Endothelial cell of umbilical vein (primary cell): ENCODE measurements around the gene CLTB. TPM values are rescaled to one million over a fixed set of nuclear protein-coding genes. Genes with fewer than 3 reads are reported as not detected.

ENCODE experiments used
- BruUV-seq: library from RNA; stranded (reverse); fragments of 400-500 nt; replicated peaks from 2 replicates; lab custom pipeline; 2021; lab: Mats Ljungman, UMichigan
- CTCF ChIA-PET: fragments of 300-600, 350-600 bp; sonication (Branson Sonifier 250); formaldehyde crosslinking; loops from one replicate; lab custom pipeline; 2021; ENCODE audit warnings: antibody characterized with exemption, inconsistent platforms; lab: Charles Lee
- POLR2A ChIA-PET: fragments of 300-600, 350-600 bp; sonication (Branson Sonifier 250); formaldehyde crosslinking; loops from one replicate; lab custom pipeline; 2021; ENCODE audit warnings: antibody characterized with exemption, inconsistent platforms; lab: Charles Lee
- DNase-seq: peaks from one replicate; pipeline ENCODE4 v3.0.0-alpha.2; 2011; ENCODE audit warnings: low read depth, low spot score
- FAIRE-seq: peaks from 2 replicates; lab custom pipeline; 2011; peaks lifted over from hg19 to GRCh38; lab: Jason Lieb, UNC
- H2AFZ ChIP-seq: 2 replicates; pipeline ENCODE4 v1.6.0; 2012; ENCODE audit warnings: low read depth, low read length, control low read depth, inconsistent platforms
- H3K27ac ChIP-seq: 2 replicates; pipeline ENCODE4 v1.5.1; 2011; ENCODE audit warnings: low read depth, mild to moderate bottlenecking, control low read depth, low read length, moderate library complexity; ENCODE audit not compliant: insufficient read depth
- H3K27me3 ChIP-seq, 2 experiments: 2 replicates each; pipeline versions ENCODE4 v1.6.0 to v1.6.1; 2011; ENCODE audit warnings: low read length in 2 of 2, mixed read lengths in 1 of 2; ENCODE audit not compliant: control insufficient read depth in 2 of 2, insufficient read depth in 2 of 2
- H3K36me3 ChIP-seq, 2 experiments: 2 replicates in 1 of 2; 3 replicates in 1 of 2; pipeline ENCODE4 v1.5.1; 2011; ENCODE audit warnings: low read length in 2 of 2, mild to moderate bottlenecking in 1 of 2, moderate library complexity in 1 of 2; ENCODE audit not compliant: control insufficient read depth in 2 of 2, insufficient read depth in 2 of 2; ENCODE audit errors: extremely low read depth in 1 of 2
- H3K4me1 ChIP-seq: 3 replicates; pipeline ENCODE4 v1.5.1; 2011; ENCODE audit warnings: mild to moderate bottlenecking, low read length; ENCODE audit not compliant: control insufficient read depth, insufficient read depth; ENCODE audit errors: extremely low read depth
- H3K4me2 ChIP-seq: 2 replicates; pipeline ENCODE4 v1.6.1; 2011; ENCODE audit warnings: low read length, control low read depth, mixed read lengths; ENCODE audit not compliant: insufficient read depth
- H3K4me3 ChIP-seq, 3 experiments: fragments of 200-600 bp in 1 of 3; sonication (generic), shearing (Covaris generic) in 1 of 3; replicated peaks in 1 of 3; 2 replicates each; pipeline ENCODE4 v1.5.1; 2011 to 2016; ENCODE audit warnings: control low read depth in 3 of 3, low read length in 3 of 3, mild to moderate bottlenecking in 2 of 3, inconsistent platforms in 1 of 3, low read depth in 1 of 3, moderate library complexity in 1 of 3; ENCODE audit not compliant: insufficient read depth in 1 of 3
- H3K79me2 ChIP-seq: 2 replicates; pipeline ENCODE4 v1.6.0; 2012; ENCODE audit warnings: low read length, inconsistent platforms; ENCODE audit not compliant: control insufficient read depth, insufficient read depth
- H3K9ac ChIP-seq: replicated peaks from 2 replicates; pipeline ENCODE3; 2011; ENCODE audit warnings: low read length, control low read depth; ENCODE audit not compliant: insufficient read depth; ENCODE audit errors: extremely low read depth
- H3K9me1 ChIP-seq: replicated peaks from 3 replicates; pipeline ENCODE4 v1.6.0; 2011; ENCODE audit warnings: mild to moderate bottlenecking, low read length; ENCODE audit not compliant: control insufficient read depth, insufficient read depth; ENCODE audit errors: extremely low read depth
- H3K9me3 ChIP-seq: replicated peaks from 2 replicates; pipeline ENCODE4 v1.5.1; 2012; ENCODE audit warnings: low read length, inconsistent platforms; ENCODE audit not compliant: control insufficient read depth, insufficient read depth
- H4K20me1 ChIP-seq: replicated peaks from 2 replicates; pipeline ENCODE3; 2011; ENCODE audit warnings: mild to moderate bottlenecking, low read length; ENCODE audit not compliant: control insufficient read depth, insufficient read depth; ENCODE audit errors: extremely low read depth
- CTCF ChIP-seq, 2 donors: IDR thresholded peaks; 1 replicate in 1 of 2; 2 replicates in 1 of 2; pipeline ENCODE4 v1.5.1; 2011; ENCODE audit warnings: low read length in 2 of 2, mild to moderate bottlenecking in 2 of 2, moderate library complexity in 2 of 2, control low read depth in 1 of 2, inconsistent platforms in 1 of 2, low read depth in 1 of 2; ENCODE audit not compliant: insufficient read depth in 1 of 2; ENCODE audit errors: extremely low read depth in 1 of 2
- EZH2 ChIP-seq: IDR thresholded peaks from 2 replicates; pipeline ENCODE4 v1.6.1; 2012; ENCODE audit warnings: borderline replicate concordance, low read depth, mild to moderate bottlenecking, moderate library complexity, low read length, inconsistent platforms; ENCODE audit not compliant: severe bottlenecking
- FOS ChIP-seq: IDR thresholded peaks from 2 replicates; pipeline ENCODE4 v1.6.1; 2011; ENCODE audit warnings: mild to moderate bottlenecking, low read length, moderate library complexity, borderline replicate concordance; ENCODE audit not compliant: insufficient read depth
- JUN ChIP-seq: IDR thresholded peaks from 2 replicates; pipeline ENCODE4 v1.6.1; 2011; ENCODE audit warnings: borderline replicate concordance, low read depth; ENCODE audit not compliant: insufficient read length, insufficient read depth
- MAX ChIP-seq: IDR thresholded peaks from 2 replicates; pipeline ENCODE4 v1.6.1; 2011; ENCODE audit not compliant: insufficient read depth, insufficient read length
- POLR2A ChIP-seq: IDR thresholded peaks from 2 replicates; pipeline ENCODE4 v1.6.1; 2012; ENCODE audit warnings: low read depth, mild to moderate bottlenecking, control low read depth, low read length
- dilution Hi-C: fragments of 300-500 bp; cut with MboI; formaldehyde crosslinking; loops from one replicate; pipeline ENCODE4 v1.15.0; 2019; ENCODE audit warnings: low sequenced_read_pairs; ENCODE audit not compliant: extremely low pct_ligation_motif_present
- intact Hi-C: fragments of 100-400 bp; cut with micrococcal nuclease; formaldehyde crosslinking; loops from one replicate; pipeline ENCODE4 v1.10.0; 2022
- polyA plus RNA-seq, 4 experiments: library from polyadenylated mRNA; depleted of rRNA in 3 of 4; stranded (reverse) in 3 of 4; unstranded in 1 of 4; fragments of >200 nt; gene quantifications; 2 replicates each; pipeline versions ENCODE4 v1.2.1 to v1.2.3, GENCODE V29; 2011 to 2012; ENCODE audit warnings: missing spikeins in 1 of 4
- total RNA-seq: library from RNA; stranded (reverse); gene quantifications from 2 replicates; pipeline ENCODE4 v1.2.3, GENCODE V29; 2021

CLTB gene
- total and polyA plus RNA-seq, 2 donors (not counting 3 experiments of a cell fraction or from before 2014, with no cell fraction given), result 73.2 to 111 TPM

- intact Hi-C loops (loop anchor here (1.0 to 10.0 kb wide), 3 partner anchors 27 to 176 kb away; partner anchors contain the start of genes HIGD2A, NOP16, RNF44 and SIMC1), dilution Hi-C loops (no loop called here)
- peaks cover 42% of the 10 kb centered on the region for H3K79me2 ChIP-seq
- ChIA-PET POLR2A (no interaction called here), CTCF (interaction anchor here (1.1 to 2.9 kb wide), 3 partner anchors 11 to 1246 kb away, joined by 3 to 12 read pairs (median 4); no protein-coding TSS in a partner anchor)
- peak overlapping the region; percentile 83 to 99 (median 92) for H3K4me3 ChIP-seq
- H3K4me2 ChIP-seq, result peak overlapping the region; percentile 75
- H3K9ac ChIP-seq, result peak overlapping the region; percentile 95
- no TSS peak for BruUV-seq
- TF ChIP-seq MAX, result no peak
- no peak for TF ChIP-seq POLR2A
- no peak for TF ChIP-seq JUN
- TF ChIP-seq FOS, result no peak
- TF ChIP-seq EZH2, result no peak
- TF ChIP-seq CTCF (IDR thresholded peaks at IDR 0.05; ENCODE audit: extremely low read depth in 1 of 2, insufficient read depth in 1 of 2, low read depth in 1 of 2, low read length in 2 of 2), result no peak
- no peaks in the 10 kb centered on the region for H3K27me3 ChIP-seq
- H2AFZ ChIP-seq, result peak overlapping the region; percentile 94
- FAIRE-seq (peak; percentile 46), DNase-seq (peak; percentile 39)
- no peaks in the 10 kb centered on the region for H3K9me1 ChIP-seq
- H3K4me1 ChIP-seq, result peaks cover 8% of the 10 kb centered on the region
- no peaks in the 10 kb centered on the region for H4K20me1 ChIP-seq
- peaks cover 0 to 3% of the 10 kb centered on the region in 2 experiments for H3K36me3 ChIP-seq
- peak overlapping the region; percentile 67 for H3K27ac ChIP-seq
- no peaks in the 10 kb centered on the region for H3K9me3 ChIP-seq
Measured at GRCh38 chr5:176360894-176361436, 55.4 kb downstream of the CLTB start.
